ENCODE results near the gene TSSK6. TPM values are rescaled to one million over a fixed set of nuclear protein-coding genes. Genes with fewer than 3 reads are reported as not detected.
A peak's percentile ranks its signal among the peaks of the same experiment; 100 is the strongest.

TSSK6 gene
- total RNA-seq, 1 donor from 2014 or later: 1.2 TPM

DNA sequence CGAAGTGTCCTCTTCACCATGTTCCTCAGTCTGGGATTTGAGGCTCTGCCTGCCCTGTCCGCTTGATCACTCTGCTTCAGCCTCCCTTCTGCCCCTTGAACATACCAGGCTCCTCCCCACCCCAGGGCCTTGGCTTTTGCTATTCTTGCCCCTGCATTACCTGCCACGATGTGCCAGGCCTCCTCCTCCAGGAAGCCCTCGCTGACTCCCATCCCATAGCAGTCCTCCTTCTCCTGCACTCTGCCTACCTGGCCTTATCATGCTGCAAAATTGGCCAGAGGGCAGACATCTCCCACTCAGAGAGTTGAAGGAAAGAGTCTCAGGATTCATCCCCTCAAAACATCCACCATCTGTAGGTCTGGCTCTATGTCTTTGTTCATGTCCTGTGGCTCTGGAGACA, 15.5 kb upstream of the TSSK6 start:
- no peak for DNase-seq (ENCODE audit: low read depth in 2 of 2)

DNA sequence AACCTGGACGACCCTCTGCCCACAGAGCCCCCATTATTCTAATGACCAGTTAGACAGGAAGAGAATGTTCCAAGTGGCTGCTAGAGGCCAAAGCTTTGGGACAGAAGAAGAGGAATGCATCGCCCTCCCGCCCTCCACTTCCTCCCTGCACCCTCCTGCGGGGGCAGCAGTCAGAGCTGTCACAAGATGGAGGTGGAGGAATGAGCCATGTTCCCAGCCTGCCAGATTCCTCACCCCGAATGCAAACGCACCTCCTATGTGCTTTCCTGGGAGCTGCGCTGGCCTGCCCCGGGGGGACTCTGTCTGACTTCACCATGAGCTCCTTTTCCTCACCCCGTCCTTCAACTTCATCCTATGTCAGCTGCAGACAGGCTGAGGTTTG, 15.1 kb upstream of the TSSK6 start:
- DNase-seq (ENCODE audit: low read depth in 2 of 2): no peak

- no peak for DNase-seq (ENCODE audit: low read depth in 2 of 2)
These were observed 14.6 kb upstream of the TSSK6 start for GRCh38 chr19:19529783-19530422.

DNA sequence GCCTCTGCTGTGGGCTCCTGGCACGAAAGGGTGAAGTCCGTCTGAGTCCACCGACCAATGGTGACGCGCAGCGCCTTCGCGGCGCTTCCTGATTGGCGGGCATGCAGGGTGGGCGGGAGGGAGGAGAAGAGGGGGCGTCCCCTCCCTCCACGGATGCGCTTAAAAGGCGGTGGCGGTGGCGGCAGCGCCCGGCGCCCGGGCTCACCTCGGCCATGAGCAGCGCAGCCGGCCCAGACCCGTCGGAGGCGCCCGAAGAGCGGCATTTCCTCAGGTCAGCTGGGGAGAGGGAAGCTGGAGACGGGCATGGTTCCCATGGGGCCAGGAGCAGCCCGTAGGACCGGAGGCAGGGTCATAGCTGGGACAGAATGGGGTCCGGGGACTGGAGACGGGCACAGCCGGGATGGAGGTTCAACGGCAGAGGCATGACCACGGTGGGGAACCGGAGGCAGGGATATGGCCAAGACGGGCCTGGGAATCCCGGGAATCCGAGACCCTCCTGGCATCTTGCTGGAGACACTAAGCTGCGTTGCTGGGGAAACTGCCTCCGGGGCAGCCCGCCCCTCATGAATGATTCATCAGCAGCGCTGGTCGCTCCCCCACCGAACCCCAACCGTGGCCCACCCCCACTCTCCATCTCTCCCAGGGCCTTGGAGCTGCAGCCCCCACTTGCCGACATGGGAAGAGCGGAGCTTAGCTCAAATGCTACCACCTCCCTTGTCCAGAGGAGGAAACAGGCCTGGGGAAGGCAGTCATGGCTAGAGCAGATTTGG, 13.6 kb upstream of the TSSK6 start, which contains the start of gene YJEFN3:
Gene YJEFN3, plus strand, starts transcription at position 191 of the 770 bp plus-strand sequence. Its CDS starts 22 bp downstream, at position 213.
- peak; percentile 41 to 70 for DNase-seq (ENCODE audit: low read depth in 2 of 2)

DNA sequence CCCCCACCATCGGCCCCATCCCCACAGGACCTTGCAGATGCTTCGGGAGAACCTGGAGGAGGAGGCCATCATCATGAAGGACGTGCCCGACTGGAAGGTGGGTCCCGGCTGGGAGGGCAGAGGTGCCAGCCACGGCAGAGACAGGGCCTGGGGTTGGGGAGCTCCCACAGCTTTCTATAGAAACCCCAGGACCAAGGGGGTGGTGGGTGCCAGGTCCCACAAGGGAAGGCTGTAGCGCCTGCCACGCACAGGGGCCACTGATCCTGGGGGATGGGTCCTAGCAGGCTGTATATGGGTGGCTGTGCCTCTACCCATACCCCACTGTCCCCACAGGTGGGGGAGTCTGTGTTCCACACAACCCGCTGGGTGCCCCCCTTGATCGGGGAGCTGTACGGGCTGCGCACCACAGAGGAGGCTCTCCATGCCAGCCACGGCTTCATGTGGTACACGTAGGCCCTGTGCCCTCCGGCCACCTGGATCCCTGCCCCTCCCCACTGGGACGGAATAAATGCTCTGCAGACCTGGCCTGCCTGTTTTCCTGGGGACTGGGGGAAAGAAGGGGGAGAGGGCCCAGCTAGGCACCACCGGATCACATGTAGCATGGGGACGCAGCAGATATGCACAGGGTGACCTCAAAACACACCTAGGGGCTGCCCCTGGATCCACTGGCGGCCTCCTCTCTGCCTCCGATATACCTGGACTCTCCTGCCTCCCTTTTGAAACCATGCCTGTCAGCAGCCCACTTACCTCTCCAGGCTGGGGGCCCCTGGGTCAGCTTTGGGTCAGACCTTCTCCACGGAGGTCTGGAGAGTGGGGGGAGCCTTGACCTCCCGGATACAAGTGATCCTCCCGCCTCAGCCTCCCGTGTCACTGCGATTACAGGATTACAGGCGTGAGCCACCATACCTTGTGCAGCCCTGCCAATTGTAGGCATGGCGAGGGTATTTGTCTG, 12.6 kb upstream of the TSSK6 start:
- DNase-seq (ENCODE audit: low read depth in 2 of 2): no peak

- DNase-seq (ENCODE audit: low read depth in 2 of 2): no peak
These were observed 12.0 kb upstream of the TSSK6 start for GRCh38 chr19:19527371-19527656.

DNA sequence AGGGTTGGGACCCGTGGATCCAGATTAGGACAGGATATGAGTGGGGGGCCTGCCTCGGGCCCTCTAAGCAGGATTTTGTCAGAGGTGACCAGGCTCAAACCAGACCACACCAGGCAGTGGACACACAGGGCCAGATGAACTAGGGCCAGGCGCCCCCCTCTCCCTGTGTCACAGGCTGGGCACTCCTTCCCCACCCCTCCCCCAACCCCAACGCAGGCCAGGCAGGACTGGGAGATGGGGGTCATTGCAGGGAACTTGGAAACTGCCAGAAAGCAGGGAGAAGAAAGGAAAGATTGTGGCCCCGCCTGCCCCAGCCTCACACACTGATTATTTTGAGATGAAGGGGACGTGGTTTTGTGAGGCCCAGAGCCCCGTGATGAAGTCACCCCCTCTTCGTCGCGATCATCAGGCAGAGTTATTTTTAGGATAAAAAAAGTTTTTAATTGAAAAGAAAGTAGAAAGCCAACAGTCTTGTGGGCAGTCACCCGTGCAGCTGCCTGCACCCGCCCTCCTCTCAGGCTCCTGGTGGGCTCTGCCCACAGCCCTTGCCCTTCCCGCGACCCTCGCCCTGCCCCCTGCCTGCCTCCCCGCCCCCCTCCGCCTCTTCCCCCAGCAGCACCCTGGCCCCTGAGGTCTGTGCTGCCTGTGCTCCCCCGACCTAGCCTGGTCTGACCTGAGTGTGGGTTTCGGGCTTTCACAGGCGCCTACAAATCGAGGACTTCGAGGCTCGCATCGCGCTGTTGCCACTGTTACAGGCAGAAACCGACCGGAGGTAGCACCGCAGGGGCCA, 11.4 kb upstream of the TSSK6 start:
- no peak for DNase-seq (ENCODE audit: low read depth in 2 of 2)

GRCh38 chr19:19525611-19526380, 10.4 kb upstream of the TSSK6 start:
- DNase-seq (ENCODE audit: low read depth in 2 of 2): no peak

DNA sequence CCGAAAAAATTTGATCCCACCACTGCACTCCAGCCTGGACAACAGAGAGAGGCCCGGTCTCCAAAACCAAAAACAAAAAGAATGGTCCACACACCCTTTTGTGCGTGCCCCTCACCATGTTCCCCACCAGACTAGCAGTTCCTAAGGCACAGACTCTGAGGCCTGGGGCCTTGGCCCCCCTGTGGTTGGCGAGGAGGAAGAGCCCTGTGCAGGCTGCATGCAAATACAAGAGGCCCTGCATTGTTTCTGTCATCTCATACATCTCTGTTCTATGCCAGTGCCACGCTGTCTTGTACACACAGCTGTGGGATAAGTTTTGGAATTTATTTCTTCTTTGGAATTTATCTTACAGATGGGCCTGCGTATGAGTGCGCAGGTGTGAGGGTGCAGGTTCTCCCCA, 8.7 kb upstream of the TSSK6 start:
- no peak for DNase-seq (ENCODE audit: low read depth in 2 of 2)

DNA sequence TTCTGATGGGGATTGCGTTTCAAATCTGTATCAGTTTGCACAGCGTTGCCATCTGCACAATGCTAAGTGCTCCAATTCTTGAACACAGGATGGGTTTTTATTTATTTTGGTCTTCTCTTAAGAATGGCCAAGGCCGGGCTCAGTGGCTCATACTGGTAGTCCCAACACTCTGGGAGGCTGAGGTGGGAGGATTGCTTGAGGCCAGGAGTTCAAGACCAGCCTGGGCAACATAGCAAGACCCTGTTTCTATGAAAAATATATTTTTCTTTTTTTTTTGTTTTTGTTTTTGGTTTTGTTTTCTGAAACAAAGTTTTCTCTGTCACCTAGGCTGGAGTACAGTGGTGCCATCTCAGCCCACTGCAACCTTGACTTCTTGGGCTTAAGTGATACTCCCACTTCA, 7.8 kb upstream of the TSSK6 start:
- no peak for DNase-seq (ENCODE audit: low read depth in 2 of 2)

DNA sequence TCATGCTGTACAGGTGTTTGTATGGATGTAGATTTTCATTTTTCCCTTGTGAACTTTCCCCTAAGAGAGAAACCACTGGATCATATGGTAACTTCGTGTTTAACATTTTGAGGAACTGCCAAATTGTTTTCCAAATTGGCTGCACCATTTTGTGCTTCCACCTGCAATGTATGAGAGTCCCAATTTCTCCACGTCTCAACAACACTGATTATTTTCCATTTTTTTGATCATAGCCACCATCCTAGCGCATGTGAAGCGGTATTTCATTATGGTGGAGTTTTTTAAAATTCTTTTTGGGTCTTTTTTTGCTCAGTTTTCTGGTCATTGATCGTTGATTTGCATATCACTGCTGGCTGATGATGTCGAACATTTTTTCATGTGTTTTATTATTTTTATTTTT, 5.6 kb upstream of the TSSK6 start:
- no peak for DNase-seq (ENCODE audit: low read depth in 2 of 2)

- no peak for DNase-seq (ENCODE audit: low read depth in 2 of 2)
These were observed 1.9 kb upstream of the TSSK6 start for GRCh38 chr19:19517235-19517619.

GRCh38 chr19:19515642-19516519, 533 bp upstream of the TSSK6 start, which contains the start of gene NDUFA13:
TSS of gene NDUFA13 (plus strand) at chr19:19516225. CDS start at chr19:19516239, 14 bp downstream.
- DNase-seq (ENCODE audit: low read depth in 2 of 2): peak; percentile 94 to 96

DNA sequence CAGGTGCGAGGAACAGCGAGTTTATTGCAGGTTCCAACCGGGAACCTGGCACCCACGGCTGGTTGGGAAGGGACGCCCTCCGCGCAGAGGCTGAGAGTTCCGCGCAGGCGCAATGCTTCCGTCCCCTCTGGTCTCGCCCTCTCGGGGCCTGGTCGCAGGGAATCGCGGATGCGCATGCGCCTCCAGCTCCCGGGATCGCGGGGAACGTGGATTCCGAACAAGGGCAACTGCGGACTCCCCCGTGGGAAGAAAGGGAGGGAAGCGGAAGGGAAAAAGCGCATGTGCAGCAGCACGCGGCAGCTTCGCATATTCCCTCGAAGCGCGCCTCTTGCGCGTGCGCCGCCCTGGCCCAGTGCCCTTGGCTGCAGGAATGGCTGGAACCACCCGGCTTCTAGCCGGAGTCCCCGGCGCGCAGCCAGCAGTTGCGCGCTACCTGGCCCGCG, 1.1 kb downstream of the TSSK6 start:
- DNase-seq (ENCODE audit: low read depth in 2 of 2): peak; percentile 19 to 81

GRCh38 chr19:19513682-19514081, 1.7 kb downstream of the TSSK6 start:
- no peak for DNase-seq (ENCODE audit: low read depth in 2 of 2)

GRCh38 chr19:19510432-19510831, 4.9 kb downstream of the TSSK6 start:
- DNase-seq (ENCODE audit: low read depth in 2 of 2): no peak

DNA sequence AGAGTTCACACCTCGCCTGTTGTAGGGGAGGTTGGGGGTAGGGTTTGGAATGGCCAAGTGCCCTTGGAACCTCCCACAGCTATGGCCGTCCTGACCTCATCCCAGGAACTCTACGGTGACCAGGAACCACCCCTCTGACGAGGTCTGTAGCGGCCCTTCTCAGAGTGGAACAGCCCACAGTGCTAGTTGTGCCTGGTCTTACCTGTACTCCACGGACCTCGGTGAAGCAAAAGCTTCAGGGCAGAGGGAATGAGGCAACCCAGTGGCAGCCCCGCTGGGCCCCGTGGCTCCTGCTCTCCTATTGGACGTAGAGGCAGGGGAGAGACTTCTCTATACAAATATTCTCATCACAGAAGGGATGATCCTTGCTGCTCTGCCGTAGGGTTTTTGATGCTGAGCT, 7.1 kb downstream of the TSSK6 start:
- DNase-seq (ENCODE audit: low read depth in 2 of 2): no peak

DNA sequence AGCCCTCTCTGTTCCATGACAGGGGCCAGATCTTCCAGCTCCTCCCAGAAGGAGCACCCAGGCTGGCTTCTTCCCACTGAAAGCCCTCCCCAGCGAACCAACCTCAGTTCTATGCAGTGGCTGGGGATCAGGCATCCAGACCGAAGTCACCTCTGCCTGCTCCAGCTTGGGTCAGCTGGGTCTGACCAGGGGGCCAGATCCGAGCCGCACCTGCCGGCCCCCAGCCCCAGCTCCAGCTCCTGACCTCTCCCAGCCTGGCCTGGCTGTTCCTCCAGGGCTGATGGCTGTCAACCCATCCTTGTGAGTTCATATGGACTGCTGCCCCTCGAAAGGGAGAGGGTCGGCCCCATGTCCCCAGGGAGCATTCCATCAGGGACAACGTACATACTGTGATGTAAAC, 8.0 kb downstream of the TSSK6 start:
- DNase-seq (ENCODE audit: low read depth in 2 of 2): no peak

DNA sequence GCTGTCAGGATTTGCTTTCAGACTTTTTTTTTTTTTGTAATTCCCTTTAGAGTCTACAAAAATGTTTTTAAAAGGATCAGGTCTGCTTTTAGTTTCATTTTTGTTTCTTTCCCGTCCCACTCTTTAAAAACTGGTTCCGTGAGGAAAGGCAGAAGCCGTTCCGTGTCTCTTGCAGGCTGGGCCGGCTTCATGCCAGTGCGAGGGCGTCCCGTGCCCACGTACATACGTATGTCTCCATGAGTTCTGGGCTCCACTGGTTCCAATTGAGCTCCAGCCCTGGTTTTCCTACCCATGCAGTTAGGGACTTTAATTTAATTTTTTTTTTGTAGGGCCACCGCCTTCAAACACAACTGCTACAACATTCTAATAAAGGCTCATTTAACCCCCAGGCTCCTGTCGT, 8.8 kb downstream of the TSSK6 start:
- DNase-seq (ENCODE audit: low read depth in 2 of 2): no peak

All from lung microvascular endothelial cell (primary cell).